ENCODE data around the gene FKBP5.

Gene FKBP5

GRCh38 chr6:35620706-35621105 lies 68.0 kb downstream of the FKBP5 start:
- H3K4me3 ChIP-seq (replicated peaks in 1 of 2; ENCODE audit: low read depth in 2 of 2, low read length in 2 of 2) = no peak overlapping the region
- TF ChIP-seq CTCF (IDR thresholded peaks at IDR 0.05; ENCODE audit: low read depth, low read length) = no peak
- DNase-seq (ENCODE audit: low read depth in 2 of 2) = no peak

- DNase-seq (ENCODE audit: low read depth in 2 of 2) = no peak
- no peak overlapping the region for H3K4me3 ChIP-seq (replicated peaks in 1 of 2; ENCODE audit: low read depth in 2 of 2, low read length in 2 of 2)
- no peak for TF ChIP-seq CTCF (IDR thresholded peaks at IDR 0.05; ENCODE audit: low read depth, low read length)
These were observed 75.0 kb downstream of the FKBP5 start for GRCh38 chr6:35613762-35614161.

GRCh38 chr6:35611240-35611639 lies 77.5 kb downstream of the FKBP5 start:
- DNase-seq (ENCODE audit: low read depth in 2 of 2) = peak in 1 of 2 donors; percentile 66
- no peak for TF ChIP-seq CTCF (IDR thresholded peaks at IDR 0.05; ENCODE audit: low read depth, low read length)
- no peak overlapping the region for H3K4me3 ChIP-seq (replicated peaks in 1 of 2; ENCODE audit: low read depth in 2 of 2, low read length in 2 of 2)

GRCh38 chr6:35610830-35611229 lies 77.9 kb downstream of the FKBP5 start:
- no peak overlapping the region for H3K4me3 ChIP-seq (replicated peaks in 1 of 2; ENCODE audit: low read depth in 2 of 2, low read length in 2 of 2)
- no peak for DNase-seq (ENCODE audit: low read depth in 2 of 2)
- TF ChIP-seq CTCF (IDR thresholded peaks at IDR 0.05; ENCODE audit: low read depth, low read length) = no peak

GRCh38 chr6:35609588-35609987 lies 79.1 kb downstream of the FKBP5 start:
- TF ChIP-seq CTCF (IDR thresholded peaks at IDR 0.05; ENCODE audit: low read depth, low read length) = no peak
- H3K4me3 ChIP-seq (replicated peaks in 1 of 2; ENCODE audit: low read depth in 2 of 2, low read length in 2 of 2) = no peak overlapping the region

GRCh38 chr6:35607517-35608233 lies 81.0 kb downstream of the FKBP5 start:
- DNase-seq (ENCODE audit: low read depth in 2 of 2) = no peak
- no peak for TF ChIP-seq CTCF (IDR thresholded peaks at IDR 0.05; ENCODE audit: low read depth, low read length)
- H3K4me3 ChIP-seq (replicated peaks in 1 of 2; ENCODE audit: low read depth in 2 of 2, low read length in 2 of 2) = no peak overlapping the region

More at GRCh38 chr6:35609588-35609987, 79.1 kb downstream of the FKBP5 start:
- DNase-seq (ENCODE audit: low read depth in 2 of 2) = no peak

- no peak for DNase-seq (ENCODE audit: low read depth in 2 of 2)
- no peak for TF ChIP-seq CTCF (IDR thresholded peaks at IDR 0.05; ENCODE audit: low read depth, low read length)
- H3K4me3 ChIP-seq (replicated peaks in 1 of 2; ENCODE audit: low read depth in 2 of 2, low read length in 2 of 2) = no peak overlapping the region
These were observed 83.1 kb downstream of the FKBP5 start for GRCh38 chr6:35605600-35605999.
